ENCODE data around the gene SARDH. TPM values are rescaled to one million over a fixed set of nuclear protein-coding genes. Genes with fewer than 3 reads are reported as not detected.
A peak's percentile ranks its signal among the peaks of the same experiment; 100 is the strongest.

The SARDH gene
- total and polyA plus RNA-seq, 2 of the 13 experiments (the other 11 are each of a cell fraction or from before 2014, with no cell fraction given) = 11.6 to 34.9 TPM

GRCh38 chr9:133762488-133763271, 24.5 kb upstream of the SARDH start:
- Histone ChIP-seq H3K4me2 (ENCODE audit: low read depth, low read length) (no peak overlapping the region), H2AFZ (ENCODE audit: low read length) (no peak overlapping the region), H3K27me3 (ENCODE audit: control insufficient read depth in 1 of 2, insufficient read depth in 2 of 2, low read length in 2 of 2) (no peaks in the 10 kb centered on the region), H3K36me3 (replicated peaks in 1 of 2; ENCODE audit: control insufficient read depth in 1 of 2, insufficient read depth in 2 of 2, low read length in 2 of 2) (peaks cover 5 to 41% of the 10 kb centered on the region in 2 experiments), H3K9ac (ENCODE audit: insufficient read depth, low read depth, low read length) (no peak overlapping the region), H3K9me3 (ENCODE audit: low read length) (no peaks in the 10 kb centered on the region), H3K79me2 (ENCODE audit: insufficient read depth, low read length) (no peaks in the 10 kb centered on the region), H3K4me1 (ENCODE audit: insufficient read depth, low read length) (peaks cover 4% of the 10 kb centered on the region), H4K20me1 (ENCODE audit: insufficient read depth, low read length) (no peaks in the 10 kb centered on the region), H3K4me3 (replicated peaks in 1 of 3; ENCODE audit: insufficient read depth in 1 of 3, low read depth in 2 of 3, low read length in 3 of 3) (no peak overlapping the region), H3K27ac (ENCODE audit: extremely low read length, insufficient read depth, low read length) (no peak overlapping the region)
- in situ Hi-C loops (cut with HindIII; ENCODE audit: extremely low pct_ligation_motif_present, low pct_unique_long_range_greater_than_20kb) = no loop called here
- WGBS (ENCODE audit: low lambda C conversion rate) = 97% methylated on average over 15 of the region's 19 CpGs
- no peak for DNase-seq (ENCODE audit: low spot score)
- CTCF ChIA-PET (ENCODE audit: low intra/inter-chr PET ratio, low total read pairs) = no interaction called here
- ATAC-seq = no peak; the same call in 2 of the 3 replicates
- TF ChIP-seq KLF11 (CRISPR knock-in tag; IDR thresholded peaks at IDR 0.05) (no peak), AGO2 (optimal IDR thresholded peaks at IDR 0.05; ENCODE audit: low read depth, low read length) (peak; percentile 52), ARNTL (CRISPR knock-in tag; IDR thresholded peaks at IDR 0.05) (no peak), AHR (CRISPR knock-in tag; IDR thresholded peaks at IDR 0.05) (no peak), RBM22 (optimal IDR thresholded peaks at IDR 0.05; ENCODE audit: low read length) (peak; percentile 43), ZNF792 (CRISPR knock-in tag; IDR thresholded peaks at IDR 0.05) (no peak)
- TF ChIP-seq, protein P1, sequence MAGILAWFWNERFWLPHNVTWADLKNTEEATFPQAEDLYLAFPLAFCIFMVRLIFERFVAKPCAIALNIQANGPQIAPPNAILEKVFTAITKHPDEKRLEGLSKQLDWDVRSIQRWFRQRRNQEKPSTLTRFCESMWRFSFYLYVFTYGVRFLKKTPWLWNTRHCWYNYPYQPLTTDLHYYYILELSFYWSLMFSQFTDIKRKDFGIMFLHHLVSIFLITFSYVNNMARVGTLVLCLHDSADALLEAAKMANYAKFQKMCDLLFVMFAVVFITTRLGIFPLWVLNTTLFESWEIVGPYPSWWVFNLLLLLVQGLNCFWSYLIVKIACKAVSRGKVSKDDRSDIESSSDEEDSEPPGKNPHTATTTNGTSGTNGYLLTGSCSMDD (CRISPR knock-in tag; IDR thresholded peaks at IDR 0.05) = no peak
- no TSS peak for BruUV-seq (replicated peaks)
- POLR2A ChIA-PET = no interaction called here
- intact Hi-C loops (cut with micrococcal nuclease; ENCODE audit: unreplicated experiment) = no loop called here
- no peak for FAIRE-seq

- H4K20me1 ChIP-seq (ENCODE audit: insufficient read depth, low read length) = no peaks in the 10 kb centered on the region
- H3K9me3 ChIP-seq (ENCODE audit: low read length) = no peaks in the 10 kb centered on the region
- no peaks in the 10 kb centered on the region for H3K79me2 ChIP-seq (ENCODE audit: insufficient read depth, low read length)
- H3K27ac ChIP-seq (ENCODE audit: extremely low read length, insufficient read depth, low read length) = no peak overlapping the region
- POLR2A ChIA-PET = no interaction called here
- FAIRE-seq (no peak), DNase-seq (ENCODE audit: low spot score) (no peak), ATAC-seq (no peak)
- 100% methylated on average over 7 of the region's 11 CpGs for WGBS (ENCODE audit: low lambda C conversion rate)
- BruUV-seq (replicated peaks) = no TSS peak
- peaks cover 12% of the 10 kb centered on the region for H3K4me1 ChIP-seq (ENCODE audit: insufficient read depth, low read length)
- H3K9ac ChIP-seq (ENCODE audit: insufficient read depth, low read depth, low read length) = no peak overlapping the region
- H3K4me2 ChIP-seq (ENCODE audit: low read depth, low read length) = no peak overlapping the region
- H3K36me3 ChIP-seq (replicated peaks in 1 of 2; ENCODE audit: control insufficient read depth in 1 of 2, insufficient read depth in 2 of 2, low read length in 2 of 2) = peaks cover 1 to 32% of the 10 kb centered on the region in 2 experiments
- H2AFZ ChIP-seq (ENCODE audit: low read length) = no peak overlapping the region
- no peak overlapping the region for H3K4me3 ChIP-seq (replicated peaks in 1 of 3; ENCODE audit: insufficient read depth in 1 of 3, low read depth in 2 of 3, low read length in 3 of 3)
- in situ Hi-C loops (cut with HindIII; ENCODE audit: extremely low pct_ligation_motif_present, low pct_unique_long_range_greater_than_20kb) = no loop called here
- no peaks in the 10 kb centered on the region for H3K27me3 ChIP-seq (ENCODE audit: control insufficient read depth in 1 of 2, insufficient read depth in 2 of 2, low read length in 2 of 2)
- CTCF ChIA-PET (ENCODE audit: low intra/inter-chr PET ratio, low total read pairs) = no interaction called here
- intact Hi-C loops (cut with micrococcal nuclease; ENCODE audit: unreplicated experiment) = no loop called here
- TF ChIP-seq TFE3 (CRISPR knock-in tag; IDR thresholded peaks at IDR 0.05) = no peak
- no peak for TF ChIP-seq KDM6A (CRISPR knock-in tag; IDR thresholded peaks at IDR 0.05; ENCODE audit: low read depth)
- TF ChIP-seq ZNF124 (CRISPR knock-in tag; IDR thresholded peaks at IDR 0.05) = no peak
- no peak for TF ChIP-seq EHMT2 (IDR thresholded peaks at IDR 0.05; ENCODE audit: borderline replicate concordance, low read depth, low read length)
- no peak for TF ChIP-seq ZNF205 (CRISPR knock-in tag; IDR thresholded peaks at IDR 0.05)
- no peak for TF ChIP-seq ZNF672 (CRISPR knock-in tag; IDR thresholded peaks at IDR 0.05)
- TF ChIP-seq MAF1 (CRISPR knock-in tag; IDR thresholded peaks at IDR 0.05; ENCODE audit: borderline replicate concordance) = no peak
- no peak for TF ChIP-seq REL (CRISPR knock-in tag; conservative IDR thresholded peaks at IDR 0.05)
- TF ChIP-seq BHLHE40 (IDR thresholded peaks at IDR 0.05; ENCODE audit: low read length) = no peak
- no peak for TF ChIP-seq MED8 (CRISPR knock-in tag; IDR thresholded peaks at IDR 0.05; ENCODE audit: insufficient replicate concordance)
- no peak for TF ChIP-seq ZNF660 (CRISPR knock-in tag; IDR thresholded peaks at IDR 0.05; ENCODE audit: borderline replicate concordance, low read depth)
Observed at GRCh38 chr9:133761641-133762248, 23.6 kb upstream of the SARDH start.
